B cell (primary cell): ENCODE measurements around the gene ETNPPL.

ENCODE experiments used
- CTCF ChIP-seq: fragments of 200-600 bp; IDR thresholded peaks from one replicate; pipeline ENCODE4 v1.8.0; 2022; ENCODE audit warnings: antibody characterized with exemption, mild to moderate bottlenecking
- EZH2 ChIP-seq: IDR thresholded peaks from 2 replicates; pipeline ENCODE4 v1.6.1; 2012; ENCODE audit warnings: borderline replicate concordance, low read depth, mild to moderate bottlenecking, moderate library complexity, low read length; ENCODE audit not compliant: insufficient read depth, poor library complexity, severe bottlenecking

GRCh38 chr4:108693819-108694218, 69.0 kb downstream of the ETNPPL start:
- TF ChIP-seq EZH2 (no peak), CTCF (no peak)
